ENCODE data around the gene TMPRSS4. TPM values are rescaled to one million over a fixed set of nuclear protein-coding genes. Genes with fewer than 3 reads are reported as not detected.

The TMPRSS4 gene
- total and polyA plus RNA-seq, 4 donors = 0.08 to 0.33 (median 0.24) TPM; not detected in 1

DNA sequence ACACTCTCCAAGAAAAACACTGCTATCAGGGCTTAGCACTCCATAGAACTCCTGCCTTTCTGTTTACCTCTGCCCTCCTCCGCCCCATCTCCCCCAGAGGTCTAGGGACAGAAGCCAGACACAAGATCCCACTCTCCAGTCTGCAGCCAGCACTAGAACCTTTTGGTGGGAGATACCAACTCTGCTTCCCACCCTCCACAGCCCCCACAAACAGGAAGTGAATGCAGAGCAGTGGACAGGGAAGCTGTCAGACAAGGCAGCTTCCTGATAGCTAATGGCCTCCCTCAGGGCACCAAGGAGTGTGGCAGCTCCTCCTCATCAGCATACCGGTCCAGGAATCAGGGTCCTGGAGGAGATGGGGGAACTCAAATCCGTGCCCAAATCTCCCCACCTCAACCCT, 70.6 kb downstream of the TMPRSS4 start:
- TF ChIP-seq JUND (IDR thresholded peaks at IDR 0.05) = no peak
- TF ChIP-seq SP1 (IDR thresholded peaks at IDR 0.05) = no peak
- TF ChIP-seq FOXA1 (IDR thresholded peaks at IDR 0.05) = no peak
- no peak for TF ChIP-seq EGR1 (IDR thresholded peaks at IDR 0.05; ENCODE audit: low read depth in 2 of 2)
- no peak for TF ChIP-seq HNF4A (conservative IDR thresholded peaks at IDR 0.05)
- TF ChIP-seq YY1 (IDR thresholded peaks at IDR 0.05) = no peak
- no peak for TF ChIP-seq TAF1 (conservative IDR thresholded peaks at IDR 0.05)
- no peak for TF ChIP-seq RXRA (IDR thresholded peaks at IDR 0.05)
- no peak for TF ChIP-seq RAD21 (IDR thresholded peaks at IDR 0.05)
- TF ChIP-seq, protein P1, sequence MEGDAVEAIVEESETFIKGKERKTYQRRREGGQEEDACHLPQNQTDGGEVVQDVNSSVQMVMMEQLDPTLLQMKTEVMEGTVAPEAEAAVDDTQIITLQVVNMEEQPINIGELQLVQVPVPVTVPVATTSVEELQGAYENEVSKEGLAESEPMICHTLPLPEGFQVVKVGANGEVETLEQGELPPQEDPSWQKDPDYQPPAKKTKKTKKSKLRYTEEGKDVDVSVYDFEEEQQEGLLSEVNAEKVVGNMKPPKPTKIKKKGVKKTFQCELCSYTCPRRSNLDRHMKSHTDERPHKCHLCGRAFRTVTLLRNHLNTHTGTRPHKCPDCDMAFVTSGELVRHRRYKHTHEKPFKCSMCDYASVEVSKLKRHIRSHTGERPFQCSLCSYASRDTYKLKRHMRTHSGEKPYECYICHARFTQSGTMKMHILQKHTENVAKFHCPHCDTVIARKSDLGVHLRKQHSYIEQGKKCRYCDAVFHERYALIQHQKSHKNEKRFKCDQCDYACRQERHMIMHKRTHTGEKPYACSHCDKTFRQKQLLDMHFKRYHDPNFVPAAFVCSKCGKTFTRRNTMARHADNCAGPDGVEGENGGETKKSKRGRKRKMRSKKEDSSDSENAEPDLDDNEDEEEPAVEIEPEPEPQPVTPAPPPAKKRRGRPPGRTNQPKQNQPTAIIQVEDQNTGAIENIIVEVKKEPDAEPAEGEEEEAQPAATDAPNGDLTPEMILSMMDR (IDR thresholded peaks at IDR 0.05; ENCODE audit: low read depth, low read length, missing input control) = no peak

DNA sequence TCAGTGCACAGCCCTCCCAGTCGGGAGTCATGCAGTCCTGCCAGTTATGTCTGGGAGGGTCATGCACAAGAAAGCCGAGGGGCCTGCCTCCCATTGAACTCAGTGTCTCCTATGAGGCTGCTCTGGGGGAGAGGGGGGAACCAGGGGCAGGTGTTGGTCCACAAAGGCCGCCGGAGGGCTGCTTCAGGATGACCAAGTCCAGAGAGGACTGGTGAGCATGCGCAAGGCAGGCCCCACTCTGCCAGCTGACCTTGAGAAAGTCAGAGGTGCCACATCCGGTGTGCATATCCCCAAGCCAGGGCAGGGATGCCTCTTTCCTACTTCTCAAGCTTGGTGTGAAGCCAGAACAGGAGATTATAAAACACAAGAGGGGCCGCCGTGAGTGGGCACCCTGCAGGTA, 71.4 kb downstream of the TMPRSS4 start:
- Histone ChIP-seq H3K27ac (ENCODE audit: low read depth in 1 of 2, low read length in 2 of 2) (no peak overlapping the region), H3K4me3 (ENCODE audit: low read depth in 1 of 3, low read length in 3 of 3) (no peak overlapping the region), H3K4me1 (ENCODE audit: control insufficient read depth in 4 of 4, insufficient read depth in 4 of 4, low read length in 3 of 4) (peaks cover 4 to 21% (median 7%) of the 10 kb centered on the region in 4 donors), H3K27me3 (ENCODE audit: control insufficient read depth in 4 of 4, insufficient read depth in 4 of 4, low read length in 3 of 4) (peaks cover 0 to 5% (median 4%) of the 10 kb centered on the region in 4 donors), H3K9ac (ENCODE audit: low read depth in 1 of 2, low read length in 2 of 2) (no peak overlapping the region), H3K9me3 (ENCODE audit: control insufficient read depth in 4 of 4, low read length in 3 of 4) (no peaks in the 10 kb centered on the region), H3K36me3 (ENCODE audit: control insufficient read depth in 4 of 4, insufficient read depth in 3 of 4, low read depth in 1 of 4, low read length in 3 of 4) (no peaks in the 10 kb centered on the region)
- 88% methylated on average over 8 of the region's 8 CpGs for WGBS
- TF ChIP-seq, protein P1 (IDR thresholded peaks at IDR 0.05; ENCODE audit: low read depth, low read length, missing input control) = no peak
- TF ChIP-seq MAX (IDR thresholded peaks at IDR 0.05) (no peak), HNF4A (conservative IDR thresholded peaks at IDR 0.05) (no peak), RAD21 (IDR thresholded peaks at IDR 0.05) (no peak), NR2F2 (IDR thresholded peaks at IDR 0.05) (no peak), HNF4G (IDR thresholded peaks at IDR 0.05) (no peak), FOXA2 (IDR thresholded peaks at IDR 0.05) (no peak), ATF3 (IDR thresholded peaks at IDR 0.05) (no peak), JUND (IDR thresholded peaks at IDR 0.05) (no peak), SP1 (IDR thresholded peaks at IDR 0.05) (no peak), YY1 (IDR thresholded peaks at IDR 0.05) (no peak), EGR1 (IDR thresholded peaks at IDR 0.05; ENCODE audit: low read depth in 2 of 2) (no peak)
- TF ChIP-seq, protein P2, sequence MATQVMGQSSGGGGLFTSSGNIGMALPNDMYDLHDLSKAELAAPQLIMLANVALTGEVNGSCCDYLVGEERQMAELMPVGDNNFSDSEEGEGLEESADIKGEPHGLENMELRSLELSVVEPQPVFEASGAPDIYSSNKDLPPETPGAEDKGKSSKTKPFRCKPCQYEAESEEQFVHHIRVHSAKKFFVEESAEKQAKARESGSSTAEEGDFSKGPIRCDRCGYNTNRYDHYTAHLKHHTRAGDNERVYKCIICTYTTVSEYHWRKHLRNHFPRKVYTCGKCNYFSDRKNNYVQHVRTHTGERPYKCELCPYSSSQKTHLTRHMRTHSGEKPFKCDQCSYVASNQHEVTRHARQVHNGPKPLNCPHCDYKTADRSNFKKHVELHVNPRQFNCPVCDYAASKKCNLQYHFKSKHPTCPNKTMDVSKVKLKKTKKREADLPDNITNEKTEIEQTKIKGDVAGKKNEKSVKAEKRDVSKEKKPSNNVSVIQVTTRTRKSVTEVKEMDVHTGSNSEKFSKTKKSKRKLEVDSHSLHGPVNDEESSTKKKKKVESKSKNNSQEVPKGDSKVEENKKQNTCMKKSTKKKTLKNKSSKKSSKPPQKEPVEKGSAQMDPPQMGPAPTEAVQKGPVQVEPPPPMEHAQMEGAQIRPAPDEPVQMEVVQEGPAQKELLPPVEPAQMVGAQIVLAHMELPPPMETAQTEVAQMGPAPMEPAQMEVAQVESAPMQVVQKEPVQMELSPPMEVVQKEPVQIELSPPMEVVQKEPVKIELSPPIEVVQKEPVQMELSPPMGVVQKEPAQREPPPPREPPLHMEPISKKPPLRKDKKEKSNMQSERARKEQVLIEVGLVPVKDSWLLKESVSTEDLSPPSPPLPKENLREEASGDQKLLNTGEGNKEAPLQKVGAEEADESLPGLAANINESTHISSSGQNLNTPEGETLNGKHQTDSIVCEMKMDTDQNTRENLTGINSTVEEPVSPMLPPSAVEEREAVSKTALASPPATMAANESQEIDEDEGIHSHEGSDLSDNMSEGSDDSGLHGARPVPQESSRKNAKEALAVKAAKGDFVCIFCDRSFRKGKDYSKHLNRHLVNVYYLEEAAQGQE (IDR thresholded peaks at IDR 0.05) = no peak
- no peak for DNase-seq (ENCODE audit: low spot score)

More for the DNA sequence above, 70.6 kb downstream of the TMPRSS4 start:
- peaks cover 0 to 13% (median 1%) of the 10 kb centered on the region in 4 donors for H3K4me1 ChIP-seq (ENCODE audit: control insufficient read depth in 4 of 4, insufficient read depth in 4 of 4, low read length in 3 of 4)
- H3K36me3 ChIP-seq (ENCODE audit: control insufficient read depth in 4 of 4, insufficient read depth in 3 of 4, low read depth in 1 of 4, low read length in 3 of 4) = no peaks in the 10 kb centered on the region
- DNase-seq (ENCODE audit: low spot score) = no peak
- 76% methylated on average over 3 of the region's 3 CpGs for WGBS
- no peak overlapping the region for H3K4me3 ChIP-seq (ENCODE audit: low read depth in 1 of 3, low read length in 3 of 3)
- H3K27me3 ChIP-seq (ENCODE audit: control insufficient read depth in 4 of 4, insufficient read depth in 4 of 4, low read length in 3 of 4) = peaks cover 0 to 5% (median 2%) of the 10 kb centered on the region in 4 donors
- H3K9ac ChIP-seq (ENCODE audit: low read depth in 1 of 2, low read length in 2 of 2) = no peak overlapping the region
- H3K27ac ChIP-seq (ENCODE audit: low read depth in 1 of 2, low read length in 2 of 2) = no peak overlapping the region
- H3K9me3 ChIP-seq (ENCODE audit: control insufficient read depth in 4 of 4, low read length in 3 of 4) = no peaks in the 10 kb centered on the region
